OCI-LY3 (cell line): Measurements from ENCODE around the gene OR5AR1.

Source experiments
- CTCF ChIP-seq: fragments of 200-600, 300-600 bp; sonication (generic); IDR thresholded peaks from 2 replicates; pipeline ENCODE4 v1.5.1; 2014; ENCODE audit warnings: antibody characterized with exemption, low read length, low read depth
- EZH2phosphoT487 ChIP-seq: fragments of 200-600 bp; shearing (Covaris generic); IDR thresholded peaks from 2 replicates; pipeline ENCODE4 v1.6.1; 2018; ENCODE audit warnings: antibody characterized with exemption, mixed run types, low read depth

- TF ChIP-seq CTCF (no peak), EZH2phosphoT487 (no peak)
These were observed 31.2 kb upstream of the OR5AR1 start for GRCh38 chr11:56632329-56632728.
